K562 (cell line): ENCODE measurements around the gene CREB3L2. TPM values are rescaled to one million over a fixed set of nuclear protein-coding genes. Genes with fewer than 3 reads are reported as not detected.

ENCODE experiments used
- BACH1 ChIP-seq: fragments of 200-800 bp; sonication (Bioruptor generic); IDR thresholded peaks from 2 replicates; pipeline ENCODE4 v1.6.1; 2016; ENCODE audit warnings: missing genetic modification characterization, missing compliant biosample characterization
- CBX1 ChIP-seq: sonication (generic); IDR thresholded peaks from 2 replicates; pipeline ENCODE4 v1.6.1; 2016; ENCODE audit warnings: antibody characterized with exemption, low read depth, mild to moderate bottlenecking
- CREB1 ChIP-seq, 2 experiments: sonication (generic) in 1 of 2; formaldehyde crosslinking in 1 of 2; IDR thresholded peaks; 2 replicates each; pipeline versions ENCODE4 v1.6.1 to v1.8.0; 2012 to 2022; ENCODE audit warnings: inconsistent platforms in 1 of 2, mild to moderate bottlenecking in 1 of 2, missing genetic modification reagents in 1 of 2, moderate library complexity in 1 of 2
- FOXP1 ChIP-seq: sonication (generic); formaldehyde crosslinking; IDR thresholded peaks from 2 replicates; pipeline ENCODE4 v1.8.0; 2022; ENCODE audit warnings: mild to moderate bottlenecking, missing genetic modification reagents
- KAT2B ChIP-seq: IDR thresholded peaks from one replicate; pipeline ENCODE4 v1.6.1; 2012; ENCODE audit warnings: low read depth, mild to moderate bottlenecking, control low read depth, inconsistent platforms, low read length, moderate library complexity
- MCM2 ChIP-seq: fragments of 450-650 bp; IDR thresholded peaks from 2 replicates; pipeline ENCODE4 v1.6.1; 2017; ENCODE audit warnings: low read depth, mild to moderate bottlenecking
- MED1 ChIP-seq: sonication (generic); formaldehyde crosslinking; IDR thresholded peaks from 2 replicates; pipeline ENCODE4 v1.8.1; 2023; ENCODE audit warnings: missing genetic modification reagents, borderline replicate concordance
- MYBL2 ChIP-seq, 2 experiments: fragments of 450-650 bp in 1 of 2; sonication (generic) in 1 of 2; formaldehyde crosslinking in 1 of 2; IDR thresholded peaks; 2 replicates each; pipeline versions ENCODE4 v1.6.1 to v1.8.1; 2017 to 2022; ENCODE audit warnings: borderline replicate concordance in 1 of 2, inconsistent platforms in 1 of 2, low read depth in 1 of 2, mild to moderate bottlenecking in 1 of 2, missing genetic modification reagents in 1 of 2, moderate library complexity in 1 of 2
- PHTF2 ChIP-seq: fragments of 250-450 bp; sonication (Bioruptor Pico); IDR thresholded peaks from 2 replicates; pipeline ENCODE4 v1.5.0; 2021; ENCODE audit warnings: mild to moderate bottlenecking
- SMAD1 ChIP-seq: fragments of 150-350 bp; IDR thresholded peaks from 2 replicates; pipeline ENCODE4 v1.6.1; 2014; ENCODE audit warnings: low read length, low read depth; ENCODE audit not compliant: partially characterized antibody
- ZFP1 ChIP-seq: fragments of 450-650 bp; formaldehyde crosslinking; IDR thresholded peaks from 2 replicates; pipeline ENCODE4 v1.4.0; 2020; ENCODE audit warnings: mild to moderate bottlenecking, mixed read lengths
- ZNF165 ChIP-seq: fragments of 250-450 bp; sonication (Bioruptor Pico); IDR thresholded peaks from 2 replicates; pipeline ENCODE4 v1.4.0; 2020; ENCODE audit warnings: borderline replicate concordance
- ZNF551 ChIP-seq: fragments of 250-450 bp; sonication (Bioruptor Pico); IDR thresholded peaks from 2 replicates; pipeline ENCODE4 v1.5.0; 2021; ENCODE audit warnings: mild to moderate bottlenecking, moderate library complexity
- polyA plus RNA-seq, 8 experiments: library from polyadenylated mRNA; depleted of rRNA in 4 of 8; stranded (reverse) in 5 of 8; unstranded in 3 of 8; fragments of >200 nt; fragmentation: Nextera tagmentation in 2 of 8; fragmentation: Illumina TruSeq in 1 of 8; extraction: Ambion mirVana in 2 of 8; extraction: Trizol in 1 of 8; gene quantifications; 2 replicates each; pipeline versions ENCODE4 v1.2.1 to v1.2.3, GENCODE V29; 2011 to 2014; ENCODE audit warnings: inconsistent platforms in 1 of 8, missing spikeins in 1 of 8
- total RNA-seq, 7 experiments: library from RNA; depleted of rRNA in 6 of 7; stranded (reverse); fragments of >200 nt in 6 of 7; fragmentation: Illumina TruSeq in 2 of 7; extraction: Trizol in 2 of 7; gene quantifications; 2 replicates each; pipeline versions ENCODE4 v1.2.1 to v1.2.3, GENCODE V29; 2011 to 2021; ENCODE audit warnings: low replicate concordance in 1 of 7
- TF ChIP-seq, protein P1 (sequence below): fragments of 450-650 bp; formaldehyde crosslinking; conservative IDR thresholded peaks from 2 replicates; pipeline ENCODE4 v1.4.0; 2022; ENCODE audit warnings: mild to moderate bottlenecking, missing genetic modification characterization
- TF ChIP-seq, protein P2 (sequence below): sonication (generic); formaldehyde crosslinking; IDR thresholded peaks from 2 replicates; pipeline ENCODE4 v1.8.0; 2022; ENCODE audit warnings: mild to moderate bottlenecking, missing genetic modification reagents
- TF ChIP-seq, protein P3 (sequence below): fragments of 450-650 bp; formaldehyde crosslinking; IDR thresholded peaks from 2 replicates; pipeline ENCODE4 v1.4.0; 2022; ENCODE audit warnings: missing genetic modification characterization
- TF ChIP-seq, protein P4 (sequence below): fragments of 450-650 bp; IDR thresholded peaks from 2 replicates; pipeline ENCODE4 v1.6.1; 2017; ENCODE audit warnings: antibody characterized with exemption, mild to moderate bottlenecking

Gene CREB3L2
- total and polyA plus RNA-seq, 9 of the 15 experiments (the other 6 are each of a cell fraction or from before 2014, with no cell fraction given), result 7.1 to 45.6 (median 15.8) TPM

DNA sequence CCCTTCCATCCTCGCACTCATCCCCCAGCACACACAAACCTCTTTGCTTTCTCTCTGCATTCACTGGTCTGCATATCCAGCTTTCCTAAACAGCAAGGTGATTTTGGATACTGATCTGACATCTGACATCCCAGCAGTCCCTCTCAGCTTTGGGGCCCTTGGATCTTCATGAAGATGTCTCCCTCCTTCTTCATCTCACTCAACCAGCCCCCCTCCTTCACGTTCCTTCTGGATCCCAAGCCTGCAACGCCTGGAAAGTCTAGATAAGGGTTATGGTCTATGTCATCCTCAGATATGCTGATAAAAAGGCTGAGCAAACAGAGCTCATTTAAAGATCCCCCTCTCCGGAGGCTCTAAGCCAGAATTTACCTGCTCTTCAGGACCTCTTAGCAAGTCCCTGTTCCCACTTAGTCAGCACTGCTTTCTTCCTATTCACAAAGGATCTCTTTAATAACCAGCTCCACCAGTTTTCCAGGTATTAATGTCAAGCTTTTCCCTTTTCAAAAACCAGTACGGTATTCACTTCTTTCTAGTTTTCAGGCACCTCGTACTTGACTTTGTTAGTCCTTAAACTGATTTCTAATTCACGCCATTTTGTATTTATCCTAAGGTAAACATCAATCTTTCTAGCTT, 38.9 kb downstream of the CREB3L2 start (continued):
- TF ChIP-seq ZNF551 (CRISPR knock-in tag) (0 out of 2 replicates have a peak, but pooled peaks have one; percentile 49), ZFP1 (CRISPR knock-in tag) (0 out of 2 replicates have a peak, but pooled peaks have one; percentile 9), CREB1 (IDR thresholded peaks at IDR 0.05) (peak; percentile 74; the same call in 1 of the 2 replicates), CREB1 (CRISPR knock-in tag; IDR thresholded peaks at IDR 0.05) (no peak), KAT2B (no peak), CBX1 (no peak), MED1 (no peak), MCM2 (no peak), SMAD1 (peak; percentile 87), PHTF2 (no peak), ZNF165 (no peak), BACH1 (peak; percentile 72; the same call in 1 of the 2 replicates), MYBL2 (IDR thresholded peaks at IDR 0.05; ENCODE audit: low read depth) (no peak; the same call in 1 of the 2 replicates), MYBL2 (CRISPR knock-in tag; IDR thresholded peaks at IDR 0.05; ENCODE audit: borderline replicate concordance) (no peak), FOXP1 (CRISPR knock-in tag) (no peak)
- TF ChIP-seq, protein P1, sequence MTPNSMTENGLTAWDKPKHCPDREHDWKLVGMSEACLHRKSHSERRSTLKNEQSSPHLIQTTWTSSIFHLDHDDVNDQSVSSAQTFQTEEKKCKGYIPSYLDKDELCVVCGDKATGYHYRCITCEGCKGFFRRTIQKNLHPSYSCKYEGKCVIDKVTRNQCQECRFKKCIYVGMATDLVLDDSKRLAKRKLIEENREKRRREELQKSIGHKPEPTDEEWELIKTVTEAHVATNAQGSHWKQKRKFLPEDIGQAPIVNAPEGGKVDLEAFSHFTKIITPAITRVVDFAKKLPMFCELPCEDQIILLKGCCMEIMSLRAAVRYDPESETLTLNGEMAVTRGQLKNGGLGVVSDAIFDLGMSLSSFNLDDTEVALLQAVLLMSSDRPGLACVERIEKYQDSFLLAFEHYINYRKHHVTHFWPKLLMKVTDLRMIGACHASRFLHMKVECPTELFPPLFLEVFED (CRISPR knock-in tag), result 0 out of 2 replicates have a peak, but pooled peaks have one; percentile 25
- TF ChIP-seq, protein P2, sequence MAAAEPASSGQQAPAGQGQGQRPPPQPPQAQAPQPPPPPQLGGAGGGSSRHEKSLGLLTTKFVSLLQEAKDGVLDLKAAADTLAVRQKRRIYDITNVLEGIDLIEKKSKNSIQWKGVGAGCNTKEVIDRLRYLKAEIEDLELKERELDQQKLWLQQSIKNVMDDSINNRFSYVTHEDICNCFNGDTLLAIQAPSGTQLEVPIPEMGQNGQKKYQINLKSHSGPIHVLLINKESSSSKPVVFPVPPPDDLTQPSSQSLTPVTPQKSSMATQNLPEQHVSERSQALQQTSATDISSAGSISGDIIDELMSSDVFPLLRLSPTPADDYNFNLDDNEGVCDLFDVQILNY, result no peak
- TF ChIP-seq, protein P3, sequence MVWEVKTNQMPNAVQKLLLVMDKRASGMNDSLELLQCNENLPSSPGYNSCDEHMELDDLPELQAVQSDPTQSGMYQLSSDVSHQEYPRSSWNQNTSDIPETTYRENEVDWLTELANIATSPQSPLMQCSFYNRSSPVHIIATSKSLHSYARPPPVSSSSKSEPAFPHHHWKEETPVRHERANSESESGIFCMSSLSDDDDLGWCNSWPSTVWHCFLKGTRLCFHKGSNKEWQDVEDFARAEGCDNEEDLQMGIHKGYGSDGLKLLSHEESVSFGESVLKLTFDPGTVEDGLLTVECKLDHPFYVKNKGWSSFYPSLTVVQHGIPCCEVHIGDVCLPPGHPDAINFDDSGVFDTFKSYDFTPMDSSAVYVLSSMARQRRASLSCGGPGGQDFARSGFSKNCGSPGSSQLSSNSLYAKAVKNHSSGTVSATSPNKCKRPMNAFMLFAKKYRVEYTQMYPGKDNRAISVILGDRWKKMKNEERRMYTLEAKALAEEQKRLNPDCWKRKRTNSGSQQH (CRISPR knock-in tag), result 0 out of 2 replicates have a peak, but pooled peaks have one; percentile 10
- TF ChIP-seq, protein P4, sequence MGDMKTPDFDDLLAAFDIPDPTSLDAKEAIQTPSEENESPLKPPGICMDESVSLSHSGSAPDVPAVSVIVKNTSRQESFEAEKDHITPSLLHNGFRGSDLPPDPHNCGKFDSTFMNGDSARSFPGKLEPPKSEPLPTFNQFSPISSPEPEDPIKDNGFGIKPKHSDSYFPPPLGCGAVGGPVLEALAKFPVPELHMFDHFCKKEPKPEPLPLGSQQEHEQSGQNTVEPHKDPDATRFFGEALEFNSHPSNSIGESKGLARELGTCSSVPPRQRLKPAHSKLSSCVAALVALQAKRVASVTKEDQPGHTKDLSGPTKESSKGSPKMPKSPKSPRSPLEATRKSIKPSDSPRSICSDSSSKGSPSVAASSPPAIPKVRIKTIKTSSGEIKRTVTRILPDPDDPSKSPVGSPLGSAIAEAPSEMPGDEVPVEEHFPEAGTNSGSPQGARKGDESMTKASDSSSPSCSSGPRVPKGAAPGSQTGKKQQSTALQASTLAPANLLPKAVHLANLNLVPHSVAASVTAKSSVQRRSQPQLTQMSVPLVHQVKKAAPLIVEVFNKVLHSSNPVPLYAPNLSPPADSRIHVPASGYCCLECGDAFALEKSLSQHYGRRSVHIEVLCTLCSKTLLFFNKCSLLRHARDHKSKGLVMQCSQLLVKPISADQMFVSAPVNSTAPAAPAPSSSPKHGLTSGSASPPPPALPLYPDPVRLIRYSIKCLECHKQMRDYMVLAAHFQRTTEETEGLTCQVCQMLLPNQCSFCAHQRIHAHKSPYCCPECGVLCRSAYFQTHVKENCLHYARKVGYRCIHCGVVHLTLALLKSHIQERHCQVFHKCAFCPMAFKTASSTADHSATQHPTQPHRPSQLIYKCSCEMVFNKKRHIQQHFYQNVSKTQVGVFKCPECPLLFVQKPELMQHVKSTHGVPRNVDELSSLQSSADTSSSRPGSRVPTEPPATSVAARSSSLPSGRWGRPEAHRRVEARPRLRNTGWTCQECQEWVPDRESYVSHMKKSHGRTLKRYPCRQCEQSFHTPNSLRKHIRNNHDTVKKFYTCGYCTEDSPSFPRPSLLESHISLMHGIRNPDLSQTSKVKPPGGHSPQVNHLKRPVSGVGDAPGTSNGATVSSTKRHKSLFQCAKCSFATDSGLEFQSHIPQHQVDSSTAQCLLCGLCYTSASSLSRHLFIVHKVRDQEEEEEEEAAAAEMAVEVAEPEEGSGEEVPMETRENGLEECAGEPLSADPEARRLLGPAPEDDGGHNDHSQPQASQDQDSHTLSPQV, result peak; percentile 72
